NAMALWA (cell line): Measurements from ENCODE around the gene KIF18B.
A peak's percentile ranks its signal among the peaks of the same experiment; 100 is the strongest.
"Not testable (repeated sequence)": the region's sequence is repeated elsewhere in the genome, so short reads cannot be mapped to it uniquely, and the experiment has no call there.

Experiments used
- DNase-seq: peaks from one replicate; pipeline ENCODE4 v3.0.0-alpha.2; 2015; ENCODE audit warnings: low spot score

Gene KIF18B

GRCh38 chr17:44969144-44969780 lies 21.7 kb upstream of the KIF18B start:
- no peak for DNase-seq

- DNase-seq, result peak; percentile 92
Measured at GRCh38 chr17:44968225-44969143, 20.9 kb upstream of the KIF18B start, which contains the start of gene C1QL1. Gene C1QL1 (minus strand): TSS chr17:44968303. CDS start chr17:44968048, 255 bp downstream.

GRCh38 chr17:44967907-44968224 lies 20.3 kb upstream of the KIF18B start:
- no peak for DNase-seq

GRCh38 chr17:44967026-44967906 lies 19.7 kb upstream of the KIF18B start:
- DNase-seq, result no peak

- DNase-seq, result no peak
Measured at GRCh38 chr17:44966348-44967025, 18.9 kb upstream of the KIF18B start.

GRCh38 chr17:44965481-44966234 lies 18.1 kb upstream of the KIF18B start:
- DNase-seq, result peak; percentile 38

- DNase-seq, result no peak
Measured at GRCh38 chr17:44961921-44962350, 14.4 kb upstream of the KIF18B start.

- no peak for DNase-seq
Measured at GRCh38 chr17:44960691-44961090, 13.1 kb upstream of the KIF18B start.

- no peak for DNase-seq
Measured at GRCh38 chr17:44959821-44960531, 12.4 kb upstream of the KIF18B start.

- DNase-seq, result no peak
Measured at GRCh38 chr17:44956998-44957981, 9.7 kb upstream of the KIF18B start.

- no peak for DNase-seq
Measured at GRCh38 chr17:44955674-44956425, 8.3 kb upstream of the KIF18B start.

- no peak for DNase-seq
Measured at GRCh38 chr17:44952946-44953475, 5.4 kb upstream of the KIF18B start.

- DNase-seq, result no peak
Measured at GRCh38 chr17:44948315-44948795, 782 bp upstream of the KIF18B start.

- not testable (repeated sequence) for DNase-seq
Measured at GRCh38 chr17:44945652-44946051, 1.9 kb downstream of the KIF18B start.

- no peak for DNase-seq
Measured at GRCh38 chr17:44942456-44942855, 5.1 kb downstream of the KIF18B start.

GRCh38 chr17:44941712-44942331 lies 5.8 kb downstream of the KIF18B start:
- no peak for DNase-seq

- DNase-seq, result no peak
Measured at GRCh38 chr17:44940768-44941167, 6.8 kb downstream of the KIF18B start.
